DMS 273 (cell line): ENCODE measurements around the gene PPP1R16B.
"Not testable (repeated sequence)": the region's sequence is repeated elsewhere in the genome, so short reads cannot be mapped to it uniquely, and the experiment has no call there.

Source experiments
- DNase-seq: peaks from one replicate; lab custom pipeline; 2025; ENCODE audit not compliant: unreplicated experiment; lab: John Stamatoyannopoulos, UW

PPP1R16B gene

GRCh38 chr20:38960187-38960687 lies 154.7 kb downstream of the PPP1R16B start:
- DNase-seq, result not testable (repeated sequence)

GRCh38 chr20:38961530-38962043 lies 156.1 kb downstream of the PPP1R16B start:
- DNase-seq, result peak; percentile 55

- peak; percentile 99 for DNase-seq
Measured at GRCh38 chr20:38962044-38962927, 156.8 kb downstream of the PPP1R16B start, which contains the start of gene DHX35. TSS of gene DHX35 (plus strand) at chr20:38962344. CDS start at chr20:38962368, 24 bp downstream.

- DNase-seq, result peak; percentile 48
Measured at GRCh38 chr20:38962928-38963401, 157.5 kb downstream of the PPP1R16B start.

GRCh38 chr20:38963745-38964144 lies 158.2 kb downstream of the PPP1R16B start:
- DNase-seq, result no peak

- DNase-seq, result no peak
Measured at GRCh38 chr20:38965264-38965663, 159.8 kb downstream of the PPP1R16B start.

- no peak for DNase-seq
Measured at GRCh38 chr20:38968090-38968489, 162.6 kb downstream of the PPP1R16B start.

GRCh38 chr20:38969708-38970107 lies 164.2 kb downstream of the PPP1R16B start:
- no peak for DNase-seq

GRCh38 chr20:38970302-38970701 lies 164.8 kb downstream of the PPP1R16B start:
- DNase-seq, result no peak
